DND-41 (cell line): ENCODE results near the gene ZNF488.

Experiments used
- ATAC-seq: fragments of 200-7000 bp; cut with Tn5 transposase; 3 replicates; pipeline ENCODE4 v1.9.1; 2021; ENCODE audit warnings: low read depth; ENCODE audit not compliant: insufficient read depth
- DNase-seq: peaks from one replicate; pipeline ENCODE4 v3.0.0-alpha.2; 2020
- H2AFZ ChIP-seq: 2 replicates; pipeline ENCODE4 v1.6.0; 2012; ENCODE audit warnings: low read depth, low read length
- H3K27ac ChIP-seq: 2 replicates; pipeline ENCODE4 v1.5.1; 2012; ENCODE audit warnings: low read length, inconsistent platforms
- H3K27me3 ChIP-seq: fragments of 200-600 bp; sonication (generic); 2 replicates; pipeline ENCODE4 v1.6.0; 2012; ENCODE audit warnings: low read length, mild to moderate bottlenecking, inconsistent platforms; ENCODE audit not compliant: insufficient read depth, poor library complexity
- H3K36me3 ChIP-seq: 2 replicates; pipeline ENCODE4 v1.5.1; 2012; ENCODE audit warnings: low read length, inconsistent platforms; ENCODE audit not compliant: insufficient read depth
- H3K4me1 ChIP-seq: 2 replicates; pipeline ENCODE4 v1.5.1; 2012; ENCODE audit warnings: mild to moderate bottlenecking, low read length; ENCODE audit not compliant: insufficient read depth
- H3K4me2 ChIP-seq: 2 replicates; pipeline ENCODE4 v1.6.0; 2012; ENCODE audit warnings: mild to moderate bottlenecking, moderate library complexity, low read length, inconsistent platforms; ENCODE audit not compliant: insufficient read depth
- H3K4me3 ChIP-seq, 2 experiments: fragments of 200-600 bp in 1 of 2; shearing (Covaris generic) in 1 of 2; 2 replicates each; pipeline ENCODE4 v1.5.1; 2012 to 2016; ENCODE audit warnings: inconsistent platforms in 2 of 2, low read length in 2 of 2, mild to moderate bottlenecking in 2 of 2, low read depth in 1 of 2, moderate library complexity in 1 of 2
- H3K79me2 ChIP-seq: 2 replicates; pipeline ENCODE4 v1.6.0; 2012; ENCODE audit warnings: low read length, inconsistent platforms; ENCODE audit not compliant: insufficient read depth
- H3K9ac ChIP-seq: 2 replicates; pipeline ENCODE4 v1.6.0; 2012; ENCODE audit warnings: low read depth, mild to moderate bottlenecking, inconsistent platforms, low read length, moderate library complexity
- H3K9me3 ChIP-seq: 2 replicates; pipeline ENCODE4 v1.5.1; 2012; ENCODE audit warnings: low read length, moderate library complexity, mild to moderate bottlenecking, inconsistent platforms; ENCODE audit not compliant: insufficient read depth, severe bottlenecking
- H4K20me1 ChIP-seq: 2 replicates; pipeline ENCODE4 v1.6.0; 2012; ENCODE audit warnings: low read length; ENCODE audit not compliant: insufficient read depth
- EZH2 ChIP-seq: IDR thresholded peaks from 3 replicates; pipeline ENCODE4 v1.6.1; 2012; ENCODE audit warnings: borderline replicate concordance, low read depth, mild to moderate bottlenecking, moderate library complexity, low read length, inconsistent platforms; ENCODE audit not compliant: severe bottlenecking
- TF ChIP-seq, protein P1 (sequence below): IDR thresholded peaks from 2 replicates; pipeline ENCODE4 v1.5.1; 2012; ENCODE audit warnings: borderline replicate concordance, low read length, moderate library complexity, mild to moderate bottlenecking; ENCODE audit not compliant: poor library complexity, severe bottlenecking; ENCODE audit errors: extremely low read depth

Gene ZNF488

DNA sequence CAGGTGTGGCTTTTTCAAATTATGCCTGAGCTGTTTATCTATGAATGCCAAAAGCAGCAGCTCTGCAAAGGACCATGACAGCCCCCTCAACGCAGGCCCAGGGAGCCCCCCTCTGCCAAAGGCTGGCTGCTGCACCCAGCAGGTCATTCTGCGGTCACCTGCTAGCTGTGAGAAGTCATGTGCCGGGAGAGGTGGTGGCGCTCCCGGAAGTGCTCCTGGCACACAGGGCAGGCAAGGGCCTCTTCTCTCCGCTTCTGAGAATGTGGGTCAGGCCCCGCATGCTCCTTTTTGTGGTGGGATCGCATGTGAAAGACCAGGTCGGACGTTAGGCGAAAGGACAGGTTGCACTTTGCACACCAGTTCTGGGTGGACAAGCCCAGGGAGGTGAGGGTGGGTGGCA is 16.4 kb downstream of the ZNF488 start:
- Histone ChIP-seq H3K27me3 (peaks cover 15% of the 10 kb centered on the region), H3K27ac (no peak overlapping the region), H3K9me3 (no peaks in the 10 kb centered on the region), H4K20me1 (0 out of 2 replicates have a peak, but pooled peaks cover 4% of the 10 kb centered on the region), H3K4me1 (no peaks in the 10 kb centered on the region), H3K4me2 (no peak overlapping the region), H3K36me3 (no peaks in the 10 kb centered on the region), H3K4me3 (no peak overlapping the region), H3K79me2 (no peaks in the 10 kb centered on the region), H2AFZ (no peak overlapping the region), H3K9ac (no peak overlapping the region)
- no peak for ATAC-seq
- TF ChIP-seq, protein P1, sequence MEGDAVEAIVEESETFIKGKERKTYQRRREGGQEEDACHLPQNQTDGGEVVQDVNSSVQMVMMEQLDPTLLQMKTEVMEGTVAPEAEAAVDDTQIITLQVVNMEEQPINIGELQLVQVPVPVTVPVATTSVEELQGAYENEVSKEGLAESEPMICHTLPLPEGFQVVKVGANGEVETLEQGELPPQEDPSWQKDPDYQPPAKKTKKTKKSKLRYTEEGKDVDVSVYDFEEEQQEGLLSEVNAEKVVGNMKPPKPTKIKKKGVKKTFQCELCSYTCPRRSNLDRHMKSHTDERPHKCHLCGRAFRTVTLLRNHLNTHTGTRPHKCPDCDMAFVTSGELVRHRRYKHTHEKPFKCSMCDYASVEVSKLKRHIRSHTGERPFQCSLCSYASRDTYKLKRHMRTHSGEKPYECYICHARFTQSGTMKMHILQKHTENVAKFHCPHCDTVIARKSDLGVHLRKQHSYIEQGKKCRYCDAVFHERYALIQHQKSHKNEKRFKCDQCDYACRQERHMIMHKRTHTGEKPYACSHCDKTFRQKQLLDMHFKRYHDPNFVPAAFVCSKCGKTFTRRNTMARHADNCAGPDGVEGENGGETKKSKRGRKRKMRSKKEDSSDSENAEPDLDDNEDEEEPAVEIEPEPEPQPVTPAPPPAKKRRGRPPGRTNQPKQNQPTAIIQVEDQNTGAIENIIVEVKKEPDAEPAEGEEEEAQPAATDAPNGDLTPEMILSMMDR = no peak
- TF ChIP-seq EZH2 = no peak
- DNase-seq = no peak

DNA sequence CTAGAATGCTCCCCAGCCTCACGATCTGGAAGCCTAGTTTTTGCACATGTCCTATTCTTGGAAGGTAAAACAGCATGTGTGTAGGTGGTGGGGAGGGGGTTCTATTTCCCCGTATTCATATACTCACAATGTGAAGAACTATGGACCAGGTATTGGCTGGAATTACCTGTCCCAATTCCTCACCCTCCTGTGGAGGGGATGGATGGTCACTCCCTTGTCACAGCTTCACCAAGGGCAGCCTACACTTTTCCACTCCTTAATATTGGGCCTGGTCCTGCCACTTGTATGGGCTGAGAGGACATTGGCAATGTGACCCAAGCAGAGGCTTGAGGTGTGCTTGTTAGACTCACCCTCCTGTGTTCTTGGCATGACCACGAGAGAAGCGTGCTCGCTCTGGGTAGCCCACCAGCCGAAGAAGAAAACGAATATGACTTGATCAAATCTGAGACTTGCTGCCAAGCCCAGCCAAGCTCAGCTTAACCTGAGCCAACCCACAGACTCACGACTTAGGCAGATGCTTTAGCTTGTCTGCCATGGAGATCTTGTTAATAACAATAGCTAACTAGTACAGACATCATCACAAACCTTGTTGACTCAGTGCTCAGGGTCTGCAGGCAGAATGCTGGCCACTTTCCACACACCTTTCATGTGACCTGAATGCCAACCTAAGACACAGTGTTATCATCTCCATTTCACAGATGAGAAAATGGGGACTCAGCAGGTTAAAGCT is 17.2 kb downstream of the ZNF488 start:
- H3K36me3 ChIP-seq = no peaks in the 10 kb centered on the region
- H3K79me2 ChIP-seq = no peaks in the 10 kb centered on the region
- no peaks in the 10 kb centered on the region for H3K4me1 ChIP-seq
- no peak overlapping the region for H2AFZ ChIP-seq
- TF ChIP-seq EZH2 = no peak
- TF ChIP-seq, protein P1 = no peak
- no peak overlapping the region for H3K4me3 ChIP-seq
- H3K27ac ChIP-seq = no peak overlapping the region
- no peak overlapping the region for H3K9ac ChIP-seq
- H4K20me1 ChIP-seq = 0 out of 2 replicates have a peak, but pooled peaks cover 4% of the 10 kb centered on the region
- H3K4me2 ChIP-seq = no peak overlapping the region
- no peak for ATAC-seq
- no peaks in the 10 kb centered on the region for H3K9me3 ChIP-seq
- H3K27me3 ChIP-seq = peaks cover 15% of the 10 kb centered on the region
- no peak for DNase-seq

- Histone ChIP-seq H3K27me3 (peaks cover 17% of the 10 kb centered on the region), H4K20me1 (0 out of 2 replicates have a peak, but pooled peaks cover 4% of the 10 kb centered on the region), H3K4me1 (no peaks in the 10 kb centered on the region), H3K9me3 (no peaks in the 10 kb centered on the region), H3K36me3 (no peaks in the 10 kb centered on the region), H2AFZ (no peak overlapping the region), H3K27ac (no peak overlapping the region), H3K9ac (no peak overlapping the region), H3K79me2 (no peaks in the 10 kb centered on the region), H3K4me3 (no peak overlapping the region), H3K4me2 (no peak overlapping the region)
- DNase-seq = no peak
- ATAC-seq = no peak
- TF ChIP-seq, protein P1 = no peak
- TF ChIP-seq EZH2 = no peak
Observed at GRCh38 chr10:47366181-47366631, 17.9 kb downstream of the ZNF488 start.
